Renal cortical epithelial cell (primary cell): ENCODE results near the gene TBX18. TPM values are rescaled to one million over a fixed set of nuclear protein-coding genes. Genes with fewer than 3 reads are reported as not detected.

Experiments used
- DNase-seq: peaks from one replicate; pipeline ENCODE4 v3.0.0-alpha.2; 2011; ENCODE audit warnings: low read depth
- total RNA-seq: library from RNA; depleted of rRNA; stranded (reverse); fragments of >200 nt; gene quantifications from 2 replicates; pipeline ENCODE4 v1.2.3, GENCODE V29; 2014

The TBX18 gene
- 2.3 and 2.4 TPM in 2 replicates for total RNA-seq

DNA sequence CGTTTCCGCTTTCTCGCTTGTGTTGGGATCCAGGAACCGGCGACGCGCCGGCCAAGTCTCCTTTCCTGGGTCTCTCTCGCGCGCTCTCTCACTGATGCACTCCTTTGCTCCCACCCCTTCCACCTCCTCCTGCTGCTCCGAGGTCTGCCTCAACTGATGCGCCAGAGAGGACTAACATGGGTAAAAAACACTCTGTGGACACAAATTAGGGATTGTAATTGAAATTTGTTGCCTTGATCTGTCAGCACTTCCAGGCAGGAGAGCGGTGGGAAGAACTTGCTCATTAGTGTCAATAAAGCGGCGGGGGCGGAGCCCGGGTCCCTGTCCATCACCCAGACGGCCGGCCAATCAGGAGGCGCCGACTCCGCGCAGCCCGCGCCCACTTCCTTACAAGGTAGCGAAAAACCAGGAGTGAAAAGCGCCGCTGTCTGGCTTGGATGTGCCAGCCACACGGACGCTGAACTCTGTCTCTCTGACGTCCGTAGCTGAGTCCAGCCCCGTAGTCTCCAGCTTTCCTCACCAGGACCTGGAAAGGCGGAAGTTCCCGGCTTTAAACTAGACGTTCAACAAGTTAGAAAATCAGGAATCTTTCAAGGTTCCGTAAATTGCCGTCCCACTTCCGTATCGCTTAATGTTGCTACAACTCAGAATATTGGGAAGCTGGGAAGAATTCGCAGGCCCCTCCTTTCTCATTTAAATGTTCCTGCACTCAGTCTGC is at the start of gene TBX18:
Gene TBX18, minus strand, starts transcription at position 267 of the 718 bp plus-strand sequence. CDS start 417 bp downstream, outside the sequence.
- peak; percentile 92 for DNase-seq

GRCh38 chr6:84811351-84811750 is 47.0 kb upstream of the TBX18 start:
- peak; percentile 5 for DNase-seq

GRCh38 chr6:84809455-84809854 is 45.1 kb upstream of the TBX18 start:
- DNase-seq: no peak

DNA sequence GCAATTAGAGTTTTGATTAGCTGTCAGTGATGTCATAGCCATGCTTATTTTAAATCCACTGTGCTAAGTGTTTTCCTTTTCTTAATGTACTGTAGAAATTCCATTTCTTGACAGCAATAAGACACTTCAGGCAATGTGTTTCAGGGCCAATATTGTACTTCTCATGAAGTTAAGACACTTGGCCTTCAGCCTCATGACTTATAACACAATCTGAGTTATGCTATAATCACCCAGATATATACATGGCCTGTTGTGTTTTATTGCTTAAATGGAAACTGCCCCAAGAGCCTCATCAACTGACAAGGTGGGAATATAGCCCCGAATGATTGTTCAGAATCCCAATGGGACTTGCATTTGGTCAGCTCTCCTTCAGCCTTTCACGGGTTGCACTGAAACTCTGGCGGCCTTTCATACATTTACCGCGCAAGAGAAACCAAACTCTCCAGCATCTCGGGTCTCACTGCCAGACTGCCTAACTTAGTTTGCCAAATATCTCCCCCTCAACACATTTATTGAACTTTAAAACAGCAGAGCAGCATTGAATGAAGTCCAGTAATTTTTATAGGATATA is 44.2 kb upstream of the TBX18 start:
- no peak for DNase-seq

DNA sequence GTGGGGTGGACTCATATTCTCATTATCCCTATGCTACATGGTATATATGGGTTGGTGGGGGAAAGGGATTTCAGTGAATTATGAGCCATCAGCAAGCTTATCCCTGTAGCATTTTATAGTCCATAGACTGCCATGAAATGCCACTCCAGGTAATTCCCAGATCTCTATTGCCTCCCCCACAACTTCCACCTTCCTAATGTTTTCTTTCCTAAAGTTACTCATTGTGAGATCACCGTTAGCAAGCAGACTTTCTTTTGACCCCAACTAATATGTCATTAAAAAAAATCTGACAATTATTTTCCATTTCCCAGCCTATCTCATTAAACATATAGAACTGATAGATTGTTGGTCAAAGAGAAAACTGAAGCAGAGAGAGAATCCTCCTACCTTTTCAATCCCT is 40.7 kb upstream of the TBX18 start:
- peak; percentile 15 for DNase-seq

DNA sequence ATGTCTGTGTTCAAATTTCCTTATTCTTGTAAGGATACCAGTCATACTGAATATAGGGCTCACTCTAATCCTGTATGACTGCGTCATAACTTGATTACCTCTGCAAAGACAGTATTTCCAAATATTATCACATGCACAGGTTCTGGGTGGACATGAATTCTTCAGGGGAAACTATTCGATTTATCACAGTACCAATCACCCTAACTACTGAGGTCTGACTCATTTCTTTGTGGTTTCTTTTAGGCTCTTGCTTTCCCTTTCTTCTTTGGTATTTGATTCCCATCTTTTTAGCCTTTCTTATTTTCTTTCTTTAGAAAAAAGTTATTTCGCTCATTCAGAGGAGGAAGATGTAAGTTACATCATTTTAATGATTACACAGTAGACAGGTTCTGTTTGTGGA is 40.3 kb upstream of the TBX18 start:
- peak; percentile 26 for DNase-seq

GRCh38 chr6:84801250-84801649 is 36.9 kb upstream of the TBX18 start:
- peak; percentile 9 for DNase-seq

GRCh38 chr6:84798257-84798656 is 33.9 kb upstream of the TBX18 start:
- DNase-seq: no peak

DNA sequence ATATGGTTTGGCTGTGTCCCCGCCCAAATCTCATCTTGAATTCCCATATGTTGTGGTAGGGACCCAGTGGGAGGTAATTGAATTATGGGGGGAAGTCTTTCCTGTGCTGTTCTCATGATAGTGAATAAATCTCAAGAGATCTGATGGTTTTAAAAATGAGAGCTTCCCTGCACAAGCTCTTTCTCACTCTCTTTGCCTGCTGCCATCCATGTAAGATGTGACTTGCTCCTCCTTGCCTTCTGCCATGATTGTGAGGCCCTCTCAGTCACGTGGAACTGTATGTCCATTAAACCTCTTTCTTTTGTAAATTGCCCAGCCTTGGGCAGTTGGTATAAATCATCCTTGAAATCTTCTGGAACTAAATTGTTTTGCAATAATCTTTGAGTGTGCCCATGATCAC is 31.9 kb upstream of the TBX18 start:
- DNase-seq: no peak

GRCh38 chr6:84791927-84792326 is 27.5 kb upstream of the TBX18 start:
- DNase-seq: no peak

GRCh38 chr6:84791233-84791632 is 26.8 kb upstream of the TBX18 start:
- peak; percentile 23 for DNase-seq

GRCh38 chr6:84789170-84789569 is 24.8 kb upstream of the TBX18 start:
- DNase-seq: no peak

DNA sequence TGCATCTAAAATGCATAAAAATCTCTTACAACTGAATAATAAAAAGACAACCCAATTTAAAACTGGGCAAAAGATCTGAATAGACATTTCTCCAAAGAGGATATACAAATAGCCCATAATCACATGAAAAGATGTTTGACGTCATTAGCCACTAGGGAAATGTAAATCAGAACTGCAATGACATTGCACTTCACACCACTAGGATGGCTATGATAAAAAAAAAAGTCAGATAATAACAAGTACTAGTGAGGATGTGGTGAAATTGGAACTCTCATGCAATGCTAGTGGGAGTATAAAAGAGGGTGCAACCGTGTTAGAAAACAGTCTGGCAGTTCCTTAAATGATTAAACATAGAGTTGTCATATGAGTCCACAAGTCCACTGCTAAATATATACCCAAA is 24.3 kb upstream of the TBX18 start:
- no peak for DNase-seq

- DNase-seq: no peak
These were observed 21.3 kb upstream of the TBX18 start for GRCh38 chr6:84785671-84786070.

- no peak for DNase-seq
These were observed 15.5 kb upstream of the TBX18 start for GRCh38 chr6:84779917-84780316.

GRCh38 chr6:84779380-84779779 is 15.0 kb upstream of the TBX18 start:
- DNase-seq: no peak

DNA sequence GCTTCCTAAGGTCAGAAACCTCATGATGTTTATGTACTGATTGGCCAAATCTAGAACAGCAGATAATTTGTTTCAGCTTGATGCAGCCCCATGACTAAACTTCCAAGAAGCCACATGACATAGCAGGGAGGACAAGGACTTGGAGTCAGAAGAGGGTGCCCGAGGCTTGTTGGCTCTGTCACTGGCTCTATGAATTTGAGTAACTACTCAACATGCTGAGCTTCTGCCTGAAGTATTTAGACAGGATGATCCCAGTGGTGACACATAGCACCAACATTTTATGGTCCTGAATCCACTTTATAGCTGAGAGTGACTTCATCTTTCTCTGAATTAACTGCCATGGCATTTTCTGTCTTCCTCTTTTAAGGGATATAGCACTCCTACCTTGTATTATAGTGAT is 13.5 kb upstream of the TBX18 start:
- DNase-seq: no peak

GRCh38 chr6:84776392-84776791 is 12.0 kb upstream of the TBX18 start:
- DNase-seq: no peak

DNA sequence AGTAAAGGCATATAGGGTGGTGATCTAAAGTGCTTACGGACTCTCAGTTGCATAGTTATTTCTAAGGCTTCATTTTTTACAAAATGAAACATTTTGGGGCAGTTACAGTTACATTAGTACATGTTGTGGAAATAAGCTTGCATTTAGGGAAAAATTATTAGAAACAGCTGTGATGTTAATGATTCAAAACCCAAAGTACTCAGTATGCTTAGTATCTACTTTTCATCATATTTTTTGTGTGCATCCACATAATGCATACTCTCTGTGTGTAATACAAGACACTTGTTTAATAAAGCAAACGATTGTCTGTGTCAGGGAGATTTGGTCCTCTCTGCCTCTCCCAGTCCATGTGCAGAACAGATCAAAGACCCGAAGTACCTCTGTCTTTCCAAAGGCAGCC is 11.4 kb upstream of the TBX18 start:
- no peak for DNase-seq

- DNase-seq: no peak
These were observed 10.5 kb upstream of the TBX18 start for GRCh38 chr6:84774985-84775284.

- DNase-seq: no peak
These were observed 10.0 kb upstream of the TBX18 start for GRCh38 chr6:84774157-84774984.

DNA sequence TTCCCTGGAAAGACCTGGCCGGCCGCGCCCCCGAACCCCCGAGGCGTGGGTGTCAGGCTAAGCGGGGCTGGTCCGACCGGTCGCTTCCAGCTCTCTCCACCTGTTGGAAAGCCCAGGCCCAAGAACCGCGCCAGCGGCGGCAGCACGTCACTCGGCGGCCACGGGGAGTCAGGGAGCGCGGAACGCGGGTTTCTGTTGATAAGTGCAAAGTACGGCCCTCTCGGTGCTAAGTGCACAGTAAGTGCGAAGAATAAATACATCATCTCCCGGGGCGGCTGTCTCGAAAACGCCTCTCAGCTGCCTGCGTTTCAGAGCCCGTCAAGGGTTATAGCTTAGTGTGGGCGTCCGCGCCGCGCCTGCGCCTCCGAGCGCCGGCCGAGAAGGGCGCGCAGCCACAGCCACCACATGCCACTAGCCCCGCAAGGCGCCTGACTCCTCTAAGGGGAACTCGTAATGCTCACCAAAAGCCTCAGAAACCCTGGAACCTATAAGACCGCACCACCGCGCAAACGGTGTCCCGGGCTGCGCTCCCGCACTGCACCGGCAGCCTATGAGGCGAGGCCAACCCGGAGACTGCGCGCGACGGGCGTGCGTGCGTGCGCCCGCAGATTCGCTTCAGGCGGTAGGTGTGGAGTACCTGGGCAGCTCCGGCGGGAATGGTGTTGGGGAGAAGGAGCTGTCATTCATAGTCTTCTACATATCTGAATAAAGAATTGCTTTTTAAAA is 9.2 kb upstream of the TBX18 start:
- no peak for DNase-seq

DNA sequence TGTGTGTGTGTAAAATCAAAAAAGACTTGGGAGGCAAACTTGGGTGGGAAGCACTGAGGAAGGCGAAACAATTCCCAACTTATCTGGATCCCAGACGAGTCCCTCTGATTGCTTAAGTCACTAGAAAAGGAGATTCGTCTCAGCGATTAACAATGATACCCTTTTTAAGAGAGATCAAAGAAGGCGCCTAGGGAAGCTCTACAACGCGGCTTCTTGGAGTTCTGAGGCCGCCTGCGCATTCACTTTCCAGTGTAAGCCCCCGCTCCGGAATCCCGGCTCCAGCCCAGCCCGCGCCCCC is 8.7 kb upstream of the TBX18 start:
- no peak for DNase-seq
